H9 (cell line): ENCODE results near the gene ARSI. TPM values are rescaled to one million over a fixed set of nuclear protein-coding genes. Genes with fewer than 3 reads are reported as not detected.

ENCODE experiments used
- DNase-seq: peaks from one replicate; pipeline ENCODE4 v3.0.0-alpha.2; 2017
- H2AFZ ChIP-seq: one replicate; pipeline ENCODE4 v1.6.1; 2013; ENCODE audit warnings: mild to moderate bottlenecking, low read length, control low read depth, moderate library complexity
- H2AK5ac ChIP-seq: 2 replicates; pipeline ENCODE4 v1.6.1; 2013; ENCODE audit warnings: low read length, control low read depth, mixed read lengths; ENCODE audit not compliant: insufficient read length
- H2BK120ac ChIP-seq: one replicate; pipeline ENCODE4 v1.6.1; 2013; ENCODE audit warnings: low read depth, mild to moderate bottlenecking, low read length, control low read depth, inconsistent platforms; ENCODE audit not compliant: poor library complexity, severe bottlenecking
- H2BK12ac ChIP-seq: 2 replicates; pipeline ENCODE4 v1.6.1; 2013; ENCODE audit warnings: low read length, control low read depth, mixed read lengths, low read depth; ENCODE audit not compliant: insufficient read length
- H2BK15ac ChIP-seq: 2 replicates; pipeline ENCODE4 v1.6.1; 2013; ENCODE audit warnings: low read depth, low read length, control low read depth
- H2BK20ac ChIP-seq: one replicate; pipeline ENCODE4 v1.6.1; 2013; ENCODE audit warnings: low read depth, mild to moderate bottlenecking, low read length, control low read depth, inconsistent platforms; ENCODE audit not compliant: poor library complexity, severe bottlenecking
- H2BK5ac ChIP-seq: 2 replicates; pipeline ENCODE4 v1.6.1; 2013; ENCODE audit warnings: low read length, control low read depth, mixed read lengths; ENCODE audit not compliant: insufficient read length
- H3K14ac ChIP-seq: 2 replicates; pipeline ENCODE4 v1.6.1; 2013; ENCODE audit warnings: low read length, control low read depth; ENCODE audit not compliant: insufficient read depth
- H3K18ac ChIP-seq: 2 replicates; pipeline ENCODE4 v1.6.1; 2013; ENCODE audit warnings: low read depth, mild to moderate bottlenecking, mixed read lengths, low read length, control low read depth; ENCODE audit not compliant: insufficient read length
- H3K23ac ChIP-seq: 2 replicates; pipeline ENCODE4 v1.6.1; 2013; ENCODE audit warnings: low read length, control low read depth, mixed read lengths, low read depth; ENCODE audit not compliant: insufficient read length
- H3K23me2 ChIP-seq: 2 replicates; pipeline ENCODE4 v1.6.1; 2013; ENCODE audit warnings: low read depth, mild to moderate bottlenecking, mixed read lengths, low read length, control low read depth; ENCODE audit not compliant: insufficient read length, poor library complexity, severe bottlenecking
- H3K27ac ChIP-seq: 2 replicates; pipeline ENCODE4 v1.5.1; 2013; ENCODE audit warnings: low read length, control low read depth, mixed read lengths, low read depth; ENCODE audit not compliant: insufficient read length
- H3K27me3 ChIP-seq: 2 replicates; pipeline ENCODE4 v1.6.1; 2013; ENCODE audit warnings: low read length, control low read depth, inconsistent platforms; ENCODE audit not compliant: insufficient read depth
- H3K4ac ChIP-seq: 2 replicates; pipeline ENCODE4 v1.6.1; 2013; ENCODE audit warnings: low read depth, mild to moderate bottlenecking, control low read depth, inconsistent platforms, low read length, moderate library complexity
- H3K4me1 ChIP-seq: 2 replicates; pipeline ENCODE4 v1.6.1; 2013; ENCODE audit warnings: low read length, control low read depth, inconsistent platforms; ENCODE audit not compliant: insufficient read depth
- H3K4me2 ChIP-seq: 2 replicates; pipeline ENCODE4 v1.6.1; 2013; ENCODE audit warnings: low read length, control low read depth, mixed read lengths; ENCODE audit not compliant: insufficient read length, insufficient read depth
- H3K56ac ChIP-seq: 2 replicates; pipeline ENCODE4 v1.6.1; 2013; ENCODE audit warnings: low read depth, mild to moderate bottlenecking, mixed read lengths, low read length, control low read depth; ENCODE audit not compliant: insufficient read length
- H3K79me1 ChIP-seq: 2 replicates; pipeline ENCODE4 v1.6.1; 2013; ENCODE audit warnings: low read depth, mild to moderate bottlenecking, moderate library complexity, low read length, control low read depth, inconsistent platforms; ENCODE audit not compliant: insufficient read depth, poor library complexity, severe bottlenecking
- H3K79me2 ChIP-seq: 2 replicates; pipeline ENCODE4 v1.6.1; 2013; ENCODE audit warnings: low read length, control low read depth, inconsistent platforms; ENCODE audit not compliant: insufficient read depth
- H3K9ac ChIP-seq: 2 replicates; pipeline ENCODE4 v1.6.1; 2013; ENCODE audit warnings: low read length, control low read depth, mixed read lengths; ENCODE audit not compliant: insufficient read length; ENCODE audit errors: extremely low read depth
- H3K9me3 ChIP-seq: one replicate; pipeline ENCODE4 v1.6.1; 2013; ENCODE audit warnings: low read depth, low read length, inconsistent platforms; ENCODE audit not compliant: control insufficient read depth
- H3T11ph ChIP-seq: one replicate; pipeline ENCODE4 v1.6.1; 2013; ENCODE audit warnings: mild to moderate bottlenecking, low read length, control low read depth, inconsistent platforms
- H4K20me1 ChIP-seq: one replicate; pipeline ENCODE4 v1.6.1; 2013; ENCODE audit not compliant: control insufficient read depth, insufficient read length, insufficient read depth
- H4K5ac ChIP-seq: 2 replicates; pipeline ENCODE4 v1.6.1; 2013; ENCODE audit warnings: low read depth, mild to moderate bottlenecking, mixed read lengths, low read length, control low read depth; ENCODE audit not compliant: insufficient read length
- H4K8ac ChIP-seq: replicated peaks from 2 replicates; pipeline ENCODE4 v1.6.1; 2013; ENCODE audit warnings: low read length, control low read depth, mixed read lengths, low read depth; ENCODE audit not compliant: insufficient read length
- H4K91ac ChIP-seq: 2 replicates; pipeline ENCODE4 v1.6.1; 2013; ENCODE audit warnings: low read depth, mild to moderate bottlenecking, moderate library complexity, mixed read lengths, low read length, control low read depth; ENCODE audit not compliant: insufficient read length
- H3K27ac Mint-ChIP-seq, 3 experiments: 2 replicates in 2 of 3; 3 replicates in 1 of 3; pipeline ENCODE4 v1.8.0; 2020 to 2021; ENCODE audit warnings: mixed read lengths in 3 of 3, mild to moderate bottlenecking in 1 of 3, moderate library complexity in 1 of 3
- H3K27me3 Mint-ChIP-seq: 2 replicates; pipeline ENCODE4 v1.8.0; 2021; ENCODE audit warnings: low read depth, mild to moderate bottlenecking, moderate library complexity, mixed read lengths
- H3K36me3 Mint-ChIP-seq, 3 experiments: 2 replicates in 2 of 3; 3 replicates in 1 of 3; pipeline ENCODE4 v1.8.0; 2020 to 2021; ENCODE audit warnings: low read depth in 3 of 3, mixed read lengths in 3 of 3; ENCODE audit not compliant: insufficient read depth in 1 of 3
- H3K4me1 Mint-ChIP-seq, 2 experiments: 2 replicates each; pipeline ENCODE4 v1.8.0; 2020; ENCODE audit warnings: mixed read lengths in 2 of 2
- H3K4me3 Mint-ChIP-seq, 2 experiments: 2 replicates in 1 of 2; 3 replicates in 1 of 2; pipeline ENCODE4 v1.8.0; 2020 to 2021; ENCODE audit warnings: mild to moderate bottlenecking in 2 of 2, mixed read lengths in 2 of 2, moderate library complexity in 1 of 2
- H3K9me3 Mint-ChIP-seq, 2 experiments: 2 replicates in 1 of 2; 3 replicates in 1 of 2; pipeline ENCODE4 v1.8.0; 2020; ENCODE audit warnings: mild to moderate bottlenecking in 2 of 2, mixed read lengths in 2 of 2, moderate library complexity in 1 of 2
- CTCF ChIP-seq: fragments of 200-600 bp; sonication (generic); conservative IDR thresholded peaks from 3 replicates; pipeline ENCODE4 v1.8.0; 2021; ENCODE audit warnings: antibody characterized with exemption, mild to moderate bottlenecking
- WGBS: extraction: QIAGEN DNeasy Blood & Tissue Kit; methylation state at CpG from one replicate; pipeline ENCODE4 v1.1.7; 2013; ENCODE audit warnings: missing lambda C conversion rate, low lambda C conversion rate, mixed read lengths; ENCODE audit not compliant: insufficient read length; ENCODE audit errors: extremely low coverage; 5-methylcytosine and 5-hydroxymethylcytosine counted together
- total RNA-seq: library from RNA; stranded (reverse); gene quantifications from 2 replicates; pipeline ENCODE4 v1.2.1, GENCODE V29; 2021

Gene ARSI
- total RNA-seq, 1 experiment from 2014 or later, result 1.7 TPM

GRCh38 chr5:150313501-150313900 is 10.8 kb upstream of the ARSI start:
- H3K4me2 ChIP-seq, result no peak overlapping the region
- H2AK5ac ChIP-seq, result no peak overlapping the region
- H2BK120ac ChIP-seq, result no peak overlapping the region
- Mint-ChIP-seq H3K36me3 (no peaks in the 10 kb centered on the region), H3K4me1 (peaks cover 20 to 25% of the 10 kb centered on the region in 2 experiments), H3K27me3 (peaks cover 2% of the 10 kb centered on the region), H3K4me3 (no peak overlapping the region), H3K9me3 (no peaks in the 10 kb centered on the region), H3K27ac (no peak overlapping the region)
- WGBS, result no CpG with 5 or more reads among the region's 6 CpGs
- no peak overlapping the region for H4K5ac ChIP-seq
- no peak overlapping the region for H3K56ac ChIP-seq
- DNase-seq, result no peak
- H2BK5ac ChIP-seq, result no peak overlapping the region
- no peaks in the 10 kb centered on the region for H3K4me1 ChIP-seq
- no peak overlapping the region for H3K4ac ChIP-seq
- H3K79me1 ChIP-seq, result no peaks in the 10 kb centered on the region
- no peak overlapping the region for H2BK15ac ChIP-seq
- no peaks in the 10 kb centered on the region for H4K20me1 ChIP-seq
- H2BK20ac ChIP-seq, result no peak overlapping the region
- H3K27ac ChIP-seq, result no peak overlapping the region
- no peaks in the 10 kb centered on the region for H3K27me3 ChIP-seq
- no peak overlapping the region for H2BK12ac ChIP-seq
- H2AFZ ChIP-seq, result no peak overlapping the region
- H4K91ac ChIP-seq, result no peak overlapping the region
- no peak overlapping the region for H3K14ac ChIP-seq
- H3K79me2 ChIP-seq, result no peaks in the 10 kb centered on the region
- no peaks in the 10 kb centered on the region for H3K9me3 ChIP-seq
- no peaks in the 10 kb centered on the region for H3K23me2 ChIP-seq
- no peak overlapping the region for H3T11ph ChIP-seq
- no peak for TF ChIP-seq CTCF
- H3K23ac ChIP-seq, result no peak overlapping the region
- H3K9ac ChIP-seq, result no peak overlapping the region
- no peak overlapping the region for H4K8ac ChIP-seq
- H3K18ac ChIP-seq, result no peak overlapping the region
